Sciatic nerve (tissue), 2 donors: Measurements from ENCODE around the gene ZNRF3. TPM values are rescaled to one million over a fixed set of nuclear protein-coding genes. Genes with fewer than 3 reads are reported as not detected.
"Not testable (repeated sequence)": the region's sequence is repeated elsewhere in the genome, so short reads cannot be mapped to it uniquely, and the experiment has no call there.

Experiments used
- ATAC-seq: fragments of 200-7000 bp; cut with Tn5 transposase; one replicate; pipeline ENCODE4 v1.9.1; 2020; ENCODE audit warnings: mild to moderate bottlenecking, moderate library complexity
- DNase-seq: peaks from one replicate; pipeline ENCODE4 v3.0.0-alpha.2; 2020; ENCODE audit warnings: low spot score
- intact Hi-C: fragments of 100-400 bp; cut with DNase I; formaldehyde crosslinking; loops from one replicate; pipeline ENCODE4 v1.14.2; 2022
- total RNA-seq: library from RNA; stranded (reverse); fragmentation: NEBNext Ultra II Directional; extraction: Animal tissue kit (Norgen Biotek cat#: 25700); gene quantifications from one replicate; pipeline ENCODE4 v1.2.1, GENCODE V29; 2021
- donor health status: DM: no; HTN: no; CAD: no.
- donor health status: DM: no; HTN: no; CAD: no.

ZNRF3 gene
- total RNA-seq, 1 donor from 2014 or later, result 12.9 TPM

DNA sequence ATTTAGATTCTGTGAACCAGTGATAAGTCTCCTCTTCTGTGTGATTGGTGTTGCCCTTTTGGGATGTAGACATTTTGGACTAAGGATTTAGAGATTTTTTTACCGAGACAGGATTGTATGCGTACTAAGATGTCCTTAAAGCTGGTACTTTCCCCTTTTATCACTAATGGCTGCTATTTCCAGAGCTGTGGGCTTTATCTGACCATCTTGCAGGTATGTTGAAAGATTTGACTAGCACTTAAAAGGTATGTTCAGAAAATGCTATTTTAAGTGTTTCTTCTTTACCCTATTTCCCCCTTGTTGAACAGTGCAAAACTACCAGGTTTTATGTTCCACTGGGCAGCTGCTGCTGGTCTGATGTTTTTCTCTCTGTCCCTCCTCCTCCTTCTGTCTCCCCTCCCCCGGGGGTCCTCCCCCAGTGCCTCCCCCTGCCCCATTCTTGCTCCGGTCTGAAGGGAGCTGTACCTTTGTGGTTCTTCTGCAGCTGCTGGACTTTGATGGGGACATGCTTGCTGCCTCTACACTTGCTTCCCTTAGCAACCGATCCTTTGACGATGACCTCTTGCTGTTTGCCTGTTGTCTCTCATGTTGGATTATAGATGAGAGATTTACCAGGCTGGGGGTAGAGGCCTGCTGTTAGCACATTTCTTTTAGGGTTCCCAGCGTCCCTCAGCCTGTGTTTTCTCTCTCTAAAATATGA, 59.6 kb downstream of the ZNRF3 start:
- intact Hi-C loops, result no loop called here
- ATAC-seq (peak; percentile 26), DNase-seq (no peak)

DNA sequence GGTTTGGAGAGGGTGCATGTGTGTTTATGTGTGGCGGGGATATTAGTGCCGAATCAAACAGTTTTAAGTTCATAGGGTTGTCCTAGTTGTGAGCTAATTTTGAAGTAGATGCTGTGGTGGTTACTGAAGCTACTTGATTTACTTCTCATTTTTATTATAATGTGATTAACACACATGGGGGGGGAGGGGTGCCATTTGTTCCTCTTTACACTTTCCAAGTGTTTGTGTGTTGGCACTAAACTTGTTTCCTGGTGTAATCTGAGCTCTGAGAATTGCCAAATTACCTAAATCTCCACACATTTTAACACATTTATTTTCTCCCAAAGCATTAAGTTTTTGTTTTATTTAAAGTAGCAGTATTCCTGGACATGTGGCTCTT, 60.1 kb downstream of the ZNRF3 start:
- peak; percentile 26 for ATAC-seq
- intact Hi-C loops, result no loop called here
- no peak for DNase-seq

DNA sequence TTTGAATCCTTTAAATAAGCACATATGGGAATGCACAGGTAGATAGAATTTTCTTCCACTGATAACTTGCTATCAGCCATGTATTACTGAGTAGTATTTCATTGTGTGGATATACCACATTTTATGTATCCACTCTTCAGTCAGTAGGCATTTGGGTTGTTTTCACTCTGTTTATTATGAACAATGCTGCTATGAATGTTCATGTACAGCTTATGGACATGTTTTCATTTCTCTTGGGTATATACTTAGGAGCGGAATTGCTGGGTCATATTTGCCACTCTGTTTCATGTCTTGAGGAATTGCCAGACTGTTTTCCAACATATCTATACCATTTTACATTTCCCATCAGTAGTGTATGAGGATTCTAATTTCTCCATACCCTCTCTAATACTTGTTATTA, 63.8 kb downstream of the ZNRF3 start:
- intact Hi-C loops, result no loop called here
- DNase-seq (no peak), ATAC-seq (no peak)

- intact Hi-C loops, result no loop called here
- no peak for ATAC-seq
- DNase-seq, result no peak
These were observed 65.1 kb downstream of the ZNRF3 start for GRCh38 chr22:28948424-28948823.

DNA sequence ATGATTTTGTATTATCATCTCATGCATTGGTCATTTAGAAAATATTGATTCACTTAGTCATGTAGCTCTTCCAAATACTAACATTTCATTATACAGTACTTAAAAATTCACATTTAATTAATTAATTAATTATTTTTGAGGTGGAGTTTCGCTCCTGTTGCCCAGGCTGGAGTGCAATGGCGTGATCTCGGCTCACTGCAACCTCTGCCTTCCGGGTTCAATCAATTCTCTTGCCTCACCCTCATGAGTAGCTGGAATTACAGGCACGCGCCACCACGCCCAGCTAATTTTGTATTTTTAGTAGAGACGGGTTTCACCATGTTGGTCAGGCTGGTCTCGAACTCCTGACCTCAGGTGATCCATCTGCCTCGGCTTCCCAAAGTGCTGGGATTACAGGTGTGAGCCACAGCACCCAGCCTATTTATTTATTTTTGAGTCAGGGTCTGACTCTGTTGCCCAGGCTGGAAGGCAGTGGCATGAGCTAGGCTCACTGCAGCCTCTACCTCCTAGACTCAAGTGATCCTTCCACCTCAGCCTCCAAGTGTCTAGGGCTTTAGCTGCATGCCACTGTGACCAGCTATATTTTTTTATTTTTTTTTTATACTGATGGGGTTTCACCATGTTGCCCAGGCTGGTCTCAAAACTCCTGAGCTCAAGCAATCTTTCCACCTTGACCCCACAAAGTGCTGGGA, 65.6 kb downstream of the ZNRF3 start:
- DNase-seq, intact Hi-C loops, ATAC-seq: not testable (repeated sequence)

DNA sequence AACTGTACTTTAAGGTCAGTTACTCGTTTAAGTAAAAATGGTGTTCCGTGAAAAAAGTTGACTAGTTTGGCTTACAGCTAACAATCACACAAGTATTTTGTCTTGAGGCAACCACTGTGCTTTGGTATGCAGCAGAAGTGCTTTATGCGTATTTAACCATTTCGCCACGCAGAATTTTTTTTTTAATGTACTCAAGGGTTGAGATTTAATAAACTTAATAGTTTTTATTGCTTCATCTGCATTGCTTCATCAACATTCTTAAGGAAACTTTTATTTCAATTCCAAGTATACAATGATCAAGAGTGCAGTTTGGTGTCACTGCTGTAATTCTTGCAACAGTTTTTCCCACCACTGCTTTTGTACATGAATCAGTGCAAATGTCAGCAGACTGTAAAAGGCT, 66.4 kb downstream of the ZNRF3 start:
- intact Hi-C loops, result no loop called here
- DNase-seq, result no peak
- ATAC-seq, result no peak

DNA sequence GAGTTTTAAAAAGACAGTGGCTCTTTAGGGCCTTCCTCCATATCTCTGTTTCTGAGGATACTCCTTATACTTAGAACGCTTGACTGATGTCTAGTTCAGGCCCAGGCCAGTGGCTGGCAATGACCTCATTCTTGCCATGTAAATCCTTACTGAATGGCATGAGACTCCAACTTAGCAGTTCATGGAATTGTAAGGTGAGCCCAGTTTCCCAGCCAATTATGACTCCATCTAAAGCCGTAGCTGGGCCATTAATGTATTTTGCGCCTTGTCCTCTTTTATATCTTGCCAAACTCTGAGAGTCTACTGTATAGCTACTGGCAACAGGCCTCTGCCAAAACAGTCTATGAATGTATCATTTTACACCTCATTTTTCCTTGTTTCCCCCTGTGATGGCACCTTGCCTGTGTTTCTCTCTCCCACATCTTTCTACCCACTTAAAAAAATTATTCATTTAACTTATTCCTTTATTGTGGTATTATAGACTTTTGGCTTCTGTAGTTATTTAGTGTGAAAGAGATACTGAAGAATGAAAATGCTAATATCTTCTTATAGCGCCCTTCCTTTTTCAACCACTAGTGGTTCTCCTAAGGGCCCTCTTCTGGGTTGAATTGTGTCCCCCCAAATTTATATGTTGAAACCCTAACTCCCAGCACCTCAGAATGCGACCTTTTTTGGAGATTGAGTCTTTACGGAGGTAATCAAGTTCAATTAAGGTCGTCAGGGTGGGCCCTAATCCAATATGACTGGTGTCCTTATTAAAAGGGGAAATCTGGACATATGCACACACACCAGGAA, 67.4 kb downstream of the ZNRF3 start:
- intact Hi-C loops, result no loop called here
- ATAC-seq (no peak), DNase-seq (no peak)

- intact Hi-C loops, result no loop called here
- DNase-seq (no peak), ATAC-seq (no peak)
These were observed 68.2 kb downstream of the ZNRF3 start for GRCh38 chr22:28951530-28951929.

DNA sequence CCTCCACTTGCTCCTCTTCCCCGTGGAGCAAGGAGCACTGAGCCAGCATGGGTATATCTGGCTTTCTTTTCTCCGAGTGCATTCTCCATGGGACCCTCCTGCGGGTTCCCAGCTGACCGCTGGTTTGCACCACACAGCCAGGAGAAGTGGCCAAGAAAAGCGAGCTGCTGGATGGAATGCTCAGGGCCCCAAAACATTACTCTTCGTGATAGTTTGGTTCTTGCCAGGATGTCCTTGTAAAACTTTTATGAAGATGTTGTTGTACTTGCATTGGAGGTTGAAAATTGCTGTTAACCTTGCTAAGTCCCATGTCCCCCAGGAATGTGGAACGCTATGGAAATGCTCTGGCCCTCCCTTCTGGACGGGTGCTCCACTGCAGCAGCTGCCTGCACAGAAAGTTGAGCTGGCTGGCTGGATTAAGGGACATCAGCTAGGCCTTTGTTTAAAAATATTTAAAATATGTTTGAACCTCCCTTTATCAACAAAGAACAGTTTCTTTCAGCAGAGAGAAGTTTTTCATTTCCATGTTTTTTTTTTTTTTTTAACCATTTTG, 68.7 kb downstream of the ZNRF3 start:
- DNase-seq, result no peak
- ATAC-seq, result peak; percentile 85
- intact Hi-C loops, result no loop called here

DNA sequence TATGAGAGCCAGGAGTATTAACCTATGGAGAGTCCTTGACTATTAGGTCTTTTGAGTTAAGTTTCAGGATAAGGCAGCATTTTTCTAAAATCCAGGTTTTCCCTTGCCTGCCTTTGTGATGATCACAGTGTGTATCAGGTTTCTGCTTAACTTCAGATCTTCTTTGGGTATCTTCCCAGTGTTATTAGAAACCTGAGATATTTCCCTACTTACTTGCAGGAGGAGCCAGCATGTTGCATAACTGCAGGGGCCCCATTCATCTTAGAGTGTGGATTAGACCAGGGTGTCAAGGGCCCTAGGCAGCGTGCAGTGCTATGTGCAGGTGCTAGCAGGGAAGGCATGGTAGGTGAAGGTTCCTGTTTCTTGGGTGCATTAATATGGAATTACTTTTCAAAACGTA, 69.5 kb downstream of the ZNRF3 start:
- intact Hi-C loops, result no loop called here
- DNase-seq (no peak), ATAC-seq (peak; percentile 73)

GRCh38 chr22:28953403-28953802, 70.0 kb downstream of the ZNRF3 start:
- ATAC-seq (no peak), DNase-seq (no peak)
- intact Hi-C loops, result no loop called here

- no peak for ATAC-seq
- DNase-seq, result no peak
- intact Hi-C loops, result no loop called here
These were observed 70.9 kb downstream of the ZNRF3 start for GRCh38 chr22:28953976-28954880.

DNA sequence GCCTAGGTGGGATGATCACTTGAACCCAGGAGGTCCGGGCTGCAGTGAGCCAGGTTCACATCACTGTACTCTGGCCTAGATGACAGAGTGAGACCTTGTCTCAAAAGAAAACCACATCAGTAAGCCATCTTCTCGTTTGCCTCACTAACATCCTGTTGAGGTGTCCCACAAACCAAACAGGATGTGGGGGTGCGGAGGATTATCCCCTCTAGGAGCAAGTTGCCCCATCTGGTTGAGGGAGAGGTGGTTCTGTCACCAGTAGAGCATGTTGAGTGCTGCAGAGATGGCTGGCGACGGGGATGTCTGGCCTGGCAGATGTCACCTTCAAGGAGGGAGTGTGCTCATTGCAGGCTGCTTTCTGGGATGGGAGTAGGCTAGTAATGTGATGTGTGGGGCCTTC, 72.4 kb downstream of the ZNRF3 start:
- intact Hi-C loops, result no loop called here
- ATAC-seq (no peak), DNase-seq (no peak)

- no peak for ATAC-seq
- DNase-seq, result no peak
- intact Hi-C loops, result no loop called here
These were observed 73.1 kb downstream of the ZNRF3 start for GRCh38 chr22:28956506-28956905.

GRCh38 chr22:28958611-28959010, 75.2 kb downstream of the ZNRF3 start:
- intact Hi-C loops, result no loop called here
- peak; percentile 66 for ATAC-seq
- DNase-seq, result no peak

GRCh38 chr22:28962042-28962554, 78.7 kb downstream of the ZNRF3 start:
- intact Hi-C loops, result no loop called here
- DNase-seq (no peak), ATAC-seq (no peak)

GRCh38 chr22:28963362-28963761, 80.0 kb downstream of the ZNRF3 start:
- DNase-seq (no peak), ATAC-seq (no peak)
- intact Hi-C loops, result no loop called here

DNA sequence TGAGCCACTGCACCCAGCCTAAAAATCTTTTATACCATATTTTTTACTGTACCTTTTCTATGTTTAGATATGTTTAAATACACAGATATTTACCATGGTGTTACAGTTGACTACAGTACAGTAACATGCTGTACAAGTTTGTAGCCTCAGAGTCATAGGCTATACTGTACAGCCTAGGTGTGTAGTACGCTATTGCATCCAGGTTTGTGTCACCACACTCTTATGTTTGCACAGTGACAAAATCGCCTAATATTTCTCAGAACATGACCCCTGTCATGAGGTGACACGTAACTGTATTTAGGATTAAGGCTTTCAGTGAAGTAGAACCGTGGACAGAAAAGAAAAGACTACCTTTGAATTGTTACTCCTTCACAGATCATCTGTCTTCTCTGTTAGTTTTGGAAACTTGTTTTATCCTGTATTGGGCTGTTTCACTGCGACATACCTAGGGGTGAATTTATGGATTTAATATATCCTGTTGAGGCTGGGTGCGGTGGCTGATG, 83.8 kb downstream of the ZNRF3 start:
- no peak for ATAC-seq
- intact Hi-C loops, result no loop called here
- no peak for DNase-seq
